DMS114 treated with DMSO at 0.1 percent for 48 hours (cell line): ENCODE data around the gene RAPGEF2.
A peak's percentile ranks its signal among the peaks of the same experiment; 100 is the strongest.
"Not testable (repeated sequence)": the region's sequence is repeated elsewhere in the genome, so short reads cannot be mapped to it uniquely, and the experiment has no call there.

Source experiments
- DNase-seq: peaks from one replicate; lab custom pipeline; 2025; ENCODE audit not compliant: unreplicated experiment; lab: John Stamatoyannopoulos, UW

The RAPGEF2 gene

DNA sequence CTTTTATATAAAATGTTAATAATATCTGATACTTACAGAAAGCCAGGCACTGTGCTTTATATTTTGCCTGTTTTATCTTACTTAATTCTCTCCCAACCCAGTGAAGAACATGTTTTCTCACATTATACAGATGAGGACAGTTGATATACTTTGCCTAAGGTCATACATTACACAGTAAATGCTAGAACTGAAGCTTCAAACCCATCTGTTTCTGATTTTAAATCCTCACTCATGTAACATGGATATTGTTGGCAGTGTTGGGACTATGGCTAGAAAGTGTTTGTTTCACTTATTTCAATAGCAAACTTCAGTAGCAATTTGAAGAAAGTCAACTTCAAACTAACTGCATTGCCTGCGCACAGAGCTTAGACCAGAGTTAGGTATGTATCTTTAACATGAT is 57.4 kb downstream of the RAPGEF2 start:
- DNase-seq: no peak

- DNase-seq: not testable (repeated sequence)
Measured at GRCh38 chr4:159161436-159161835, 58.6 kb downstream of the RAPGEF2 start.

- DNase-seq: no peak
Measured at GRCh38 chr4:159162576-159162975, 59.7 kb downstream of the RAPGEF2 start.

DNA sequence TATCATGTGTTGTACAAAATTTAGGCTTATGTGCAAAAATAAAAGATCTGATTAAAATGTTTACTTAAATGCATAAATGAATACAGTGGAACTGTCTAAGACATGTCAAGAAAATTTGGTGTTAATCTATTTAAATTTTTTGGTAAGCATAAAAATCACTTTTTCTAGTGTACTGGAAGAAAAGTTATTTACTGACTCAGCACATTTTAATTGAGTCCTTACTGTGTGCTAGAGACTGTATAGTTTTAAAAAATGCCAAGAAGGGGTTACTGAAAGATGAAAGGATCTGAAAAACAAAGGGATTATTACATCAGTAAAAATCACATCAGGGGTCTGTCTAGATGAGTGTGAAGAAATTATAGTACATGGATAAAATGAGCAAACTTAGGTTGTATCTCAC is 60.6 kb downstream of the RAPGEF2 start:
- DNase-seq: no peak

GRCh38 chr4:159169404-159170302 is 66.8 kb downstream of the RAPGEF2 start:
- no peak for DNase-seq

GRCh38 chr4:159171287-159171686 is 68.4 kb downstream of the RAPGEF2 start:
- no peak for DNase-seq

- no peak for DNase-seq
Measured at GRCh38 chr4:159173886-159174285, 71.0 kb downstream of the RAPGEF2 start.

- no peak for DNase-seq
Measured at GRCh38 chr4:159174645-159175084, 71.8 kb downstream of the RAPGEF2 start.

- peak; percentile 88 for DNase-seq
Measured at GRCh38 chr4:159175085-159175988, 72.5 kb downstream of the RAPGEF2 start.

GRCh38 chr4:159175989-159176375 is 73.1 kb downstream of the RAPGEF2 start:
- DNase-seq: no peak

DNA sequence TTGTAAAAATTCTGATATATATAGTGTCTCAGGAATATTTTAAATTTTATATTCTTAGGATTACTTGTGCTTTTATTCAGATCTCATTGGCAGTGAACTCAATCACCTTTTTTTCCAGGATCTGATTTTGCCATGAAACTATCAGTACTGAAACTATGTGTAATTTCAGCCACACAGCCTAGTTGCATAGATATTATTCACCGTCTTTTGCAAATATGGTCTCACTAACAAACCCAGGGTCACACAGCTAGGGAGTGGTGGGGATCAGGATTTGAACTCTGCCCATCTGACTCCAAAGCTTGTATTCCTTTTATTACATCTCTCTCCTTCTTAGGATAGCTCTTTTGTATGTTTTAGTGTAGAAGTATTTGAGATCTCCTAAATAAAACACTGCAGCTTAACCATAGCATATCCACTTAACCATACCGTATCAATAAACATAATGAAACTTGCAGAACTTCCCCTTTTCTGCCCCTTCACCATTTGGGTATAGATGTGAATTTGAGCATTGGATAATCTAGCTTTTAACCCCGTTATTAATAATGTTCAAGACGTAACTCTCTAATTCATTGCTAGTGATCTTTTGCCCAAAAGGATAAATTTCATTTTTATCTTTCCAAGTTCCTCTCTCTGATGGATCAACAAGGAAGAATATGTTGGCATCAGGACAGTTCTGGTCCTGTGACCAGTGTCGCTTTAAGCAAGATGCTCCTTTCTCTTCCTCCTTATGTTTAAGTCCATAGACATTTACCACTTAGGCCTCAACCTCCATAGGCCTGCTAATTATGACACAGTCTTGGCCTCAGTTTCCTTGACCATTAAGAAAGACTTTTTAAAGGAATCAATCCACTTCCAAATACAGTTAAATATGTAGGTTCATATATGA is 74.6 kb downstream of the RAPGEF2 start:
- no peak for DNase-seq

DNA sequence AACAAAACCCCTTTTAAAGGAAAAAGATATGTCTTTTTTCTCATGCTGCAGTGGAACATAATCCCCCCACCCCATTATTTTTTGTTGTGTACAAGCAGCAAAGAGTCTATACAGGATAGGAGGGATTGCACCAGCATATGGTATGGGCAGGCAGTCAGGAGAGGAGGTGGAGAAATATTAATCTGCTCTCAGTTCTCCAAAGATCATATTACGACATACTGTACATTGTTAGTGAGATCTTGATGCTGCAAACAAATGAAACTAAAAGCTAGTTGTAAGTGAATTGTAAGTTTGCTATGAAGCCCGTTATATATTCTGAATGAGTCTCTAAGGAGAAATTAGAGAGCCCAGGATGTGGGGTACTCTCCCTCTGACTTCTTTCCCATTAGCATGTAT is 75.3 kb downstream of the RAPGEF2 start:
- DNase-seq: peak; percentile 55

- DNase-seq: peak; percentile 78
Measured at GRCh38 chr4:159178979-159179969, 76.4 kb downstream of the RAPGEF2 start.

DNA sequence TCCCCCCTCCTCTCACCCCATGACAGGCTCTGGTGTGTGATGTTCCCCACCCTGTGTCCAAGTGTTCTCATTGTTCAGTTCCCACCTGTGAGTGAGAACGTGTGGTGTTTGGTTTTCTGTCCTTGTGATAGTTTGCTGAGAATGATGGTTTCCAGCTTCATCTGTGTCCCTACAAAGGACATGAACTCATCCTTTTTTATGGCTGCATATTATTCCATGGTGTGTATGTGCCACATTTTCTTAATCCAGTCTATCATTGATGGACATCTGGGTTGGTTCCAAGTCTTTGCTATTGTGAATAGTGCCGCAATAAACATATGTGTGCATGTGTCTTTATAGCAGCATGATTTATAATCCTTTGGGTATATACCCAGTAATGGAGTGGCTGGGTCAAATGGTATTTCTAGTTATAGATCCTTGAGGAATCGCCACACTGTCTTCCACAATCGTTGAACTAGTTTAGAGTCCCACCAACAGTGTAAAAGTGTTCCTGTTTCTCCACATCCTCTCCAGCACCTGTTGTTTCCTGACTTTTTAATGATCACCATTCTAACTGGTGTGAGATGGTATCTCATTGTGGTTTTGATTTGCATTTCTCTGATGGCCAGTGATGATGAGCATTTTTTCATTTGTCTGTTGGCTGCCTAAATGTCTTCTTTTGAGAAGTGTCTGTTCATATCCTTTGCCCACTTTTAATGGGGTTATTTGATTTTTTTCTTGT is 81.2 kb downstream of the RAPGEF2 start:
- not testable (repeated sequence) for DNase-seq

DNA sequence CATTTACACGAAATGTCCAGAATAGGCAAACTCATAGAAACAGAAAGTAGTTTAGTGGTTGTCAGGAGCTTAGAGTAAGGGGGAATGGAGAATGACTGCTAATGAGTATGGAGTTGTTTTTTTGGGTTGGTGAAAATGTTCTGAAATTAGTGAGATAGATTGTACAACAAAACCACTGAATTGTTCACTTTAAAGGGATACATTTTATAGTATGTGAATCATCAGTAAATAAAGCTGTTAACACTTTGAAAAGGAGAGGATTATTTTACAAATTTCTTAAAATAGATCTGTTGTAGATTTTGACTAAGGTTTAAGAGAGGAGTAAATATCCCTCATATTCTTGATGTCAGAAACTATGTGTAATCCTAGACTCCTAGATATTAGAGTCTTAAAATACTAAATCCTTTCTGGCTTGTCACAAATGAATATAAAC is 82.7 kb downstream of the RAPGEF2 start:
- no peak for DNase-seq

DNA sequence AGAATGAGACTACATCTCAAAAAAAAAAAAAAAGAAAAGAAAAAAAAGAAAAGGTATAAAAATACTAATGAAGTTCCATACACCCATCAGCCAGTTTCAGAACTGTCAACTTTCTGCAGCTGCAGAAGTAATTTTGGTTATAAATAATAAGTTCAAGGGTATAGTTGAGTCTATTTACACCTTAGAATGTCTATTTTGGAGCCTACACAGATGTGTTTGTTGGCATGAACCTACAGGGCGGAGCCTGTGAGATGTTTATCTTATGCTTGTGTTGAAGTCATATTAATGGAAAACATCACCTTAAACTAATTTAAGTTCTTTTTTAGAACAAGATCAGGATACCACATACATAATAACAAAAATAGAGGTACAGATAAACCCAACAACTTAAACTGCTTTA is 85.8 kb downstream of the RAPGEF2 start:
- DNase-seq: no peak

DNA sequence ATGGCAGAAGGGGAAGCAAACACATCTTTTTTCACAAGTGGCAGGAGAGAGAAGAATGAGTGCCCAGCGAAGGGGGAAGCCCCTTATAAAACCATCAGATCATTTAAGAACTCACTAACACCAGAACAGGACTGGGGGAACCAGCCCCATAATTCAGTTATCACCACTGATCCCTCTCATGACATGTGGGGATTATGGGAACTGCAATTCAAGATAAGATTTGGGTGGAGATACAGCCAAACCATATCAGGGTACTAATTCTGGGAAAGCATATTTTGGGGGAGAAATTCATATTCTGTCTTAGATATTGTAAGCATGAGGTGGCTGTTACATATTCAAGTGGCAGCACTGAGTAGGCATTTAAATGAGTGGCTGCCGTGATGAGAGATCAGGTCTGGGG is 87.8 kb downstream of the RAPGEF2 start:
- no peak for DNase-seq

- DNase-seq: no peak
Measured at GRCh38 chr4:159191989-159192388, 89.1 kb downstream of the RAPGEF2 start.

GRCh38 chr4:159193046-159193620 is 90.3 kb downstream of the RAPGEF2 start:
- DNase-seq: no peak
